Measurements from ENCODE around the gene SIPA1L3. TPM values are rescaled to one million over a fixed set of nuclear protein-coding genes. Genes with fewer than 3 reads are reported as not detected.
A peak's percentile ranks its signal among the peaks of the same experiment; 100 is the strongest.

SIPA1L3 gene
- total and polyA plus RNA-seq, 4 donors = 9.6 to 50.5 (median 27.6) TPM

DNA sequence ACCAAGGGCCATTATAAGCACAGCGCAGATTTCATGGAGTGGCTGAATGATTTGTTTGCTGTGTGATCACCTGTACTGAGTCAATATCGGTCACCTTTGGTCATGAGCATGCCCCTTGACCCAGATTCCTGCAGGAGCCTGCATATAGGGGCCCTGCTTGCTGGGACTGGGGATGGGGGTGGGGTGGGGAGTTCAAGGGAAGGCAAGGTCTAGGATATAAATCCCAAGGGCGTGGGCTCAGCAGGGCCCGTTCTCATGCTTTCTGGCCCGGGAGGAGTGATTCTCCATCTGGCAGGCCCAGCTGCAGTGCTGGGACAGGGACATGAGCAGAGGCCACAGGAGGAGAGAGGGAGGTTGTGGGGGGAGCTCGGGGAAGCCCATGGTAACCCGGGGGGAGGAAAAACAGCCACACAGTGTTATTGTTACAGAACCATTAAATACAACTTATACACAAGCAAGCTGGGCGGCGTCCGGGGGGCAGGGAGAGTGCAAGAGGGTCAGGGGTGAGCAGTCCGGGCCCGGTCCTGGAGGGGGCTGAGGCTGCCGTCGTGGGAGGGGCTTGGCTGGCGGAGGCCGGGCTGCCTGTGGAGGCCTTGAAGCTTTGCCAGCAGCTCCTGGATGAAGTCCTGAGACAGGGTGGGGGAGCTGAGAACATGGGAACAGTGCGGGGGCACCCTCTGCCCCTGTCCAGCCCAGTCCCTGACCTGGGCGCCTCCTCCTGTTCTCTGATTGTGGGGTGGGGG is 344.0 kb downstream of the SIPA1L3 start:
- peaks cover 0 to 9% (median 3%) of the 10 kb centered on the region in 4 donors for H3K36me3 ChIP-seq (ENCODE audit: control insufficient read depth in 4 of 4, insufficient read depth in 4 of 4, low read length in 4 of 4)
- TF ChIP-seq, protein P1, sequence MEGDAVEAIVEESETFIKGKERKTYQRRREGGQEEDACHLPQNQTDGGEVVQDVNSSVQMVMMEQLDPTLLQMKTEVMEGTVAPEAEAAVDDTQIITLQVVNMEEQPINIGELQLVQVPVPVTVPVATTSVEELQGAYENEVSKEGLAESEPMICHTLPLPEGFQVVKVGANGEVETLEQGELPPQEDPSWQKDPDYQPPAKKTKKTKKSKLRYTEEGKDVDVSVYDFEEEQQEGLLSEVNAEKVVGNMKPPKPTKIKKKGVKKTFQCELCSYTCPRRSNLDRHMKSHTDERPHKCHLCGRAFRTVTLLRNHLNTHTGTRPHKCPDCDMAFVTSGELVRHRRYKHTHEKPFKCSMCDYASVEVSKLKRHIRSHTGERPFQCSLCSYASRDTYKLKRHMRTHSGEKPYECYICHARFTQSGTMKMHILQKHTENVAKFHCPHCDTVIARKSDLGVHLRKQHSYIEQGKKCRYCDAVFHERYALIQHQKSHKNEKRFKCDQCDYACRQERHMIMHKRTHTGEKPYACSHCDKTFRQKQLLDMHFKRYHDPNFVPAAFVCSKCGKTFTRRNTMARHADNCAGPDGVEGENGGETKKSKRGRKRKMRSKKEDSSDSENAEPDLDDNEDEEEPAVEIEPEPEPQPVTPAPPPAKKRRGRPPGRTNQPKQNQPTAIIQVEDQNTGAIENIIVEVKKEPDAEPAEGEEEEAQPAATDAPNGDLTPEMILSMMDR (IDR thresholded peaks at IDR 0.05; ENCODE audit: control extremely low read depth, extremely low read depth) = no peak
- ATAC-seq (ENCODE audit: insufficient read depth, low FRiP score) (no peak), DNase-seq (peak; percentile 90 to 91 (median 91))
- no peak overlapping the region for H3K4me3 ChIP-seq
- WGBS, 2 donors = 32 to 62% methylated on average over 18 of the region's 18 CpGs
- peaks cover 0 to 46% (median 20%) of the 10 kb centered on the region in 5 donors for H3K4me1 ChIP-seq (ENCODE audit: control insufficient read depth in 5 of 5, insufficient read depth in 5 of 5, low read length in 5 of 5)
- no peaks in the 10 kb centered on the region for H3K27me3 ChIP-seq (ENCODE audit: control insufficient read depth in 3 of 3, insufficient read depth in 3 of 3, low read length in 2 of 3)
- no peak overlapping the region for H3K9ac ChIP-seq (ENCODE audit: insufficient read depth in 1 of 2, low read length in 2 of 2)
- H3K9me3 ChIP-seq (ENCODE audit: control insufficient read depth in 4 of 4, insufficient read depth in 3 of 4, low read length in 3 of 4) = no peaks in the 10 kb centered on the region
- peak overlapping the region; percentile 48 to 83 for H3K27ac ChIP-seq (ENCODE audit: low read depth in 1 of 2, low read length in 1 of 2)

DNA sequence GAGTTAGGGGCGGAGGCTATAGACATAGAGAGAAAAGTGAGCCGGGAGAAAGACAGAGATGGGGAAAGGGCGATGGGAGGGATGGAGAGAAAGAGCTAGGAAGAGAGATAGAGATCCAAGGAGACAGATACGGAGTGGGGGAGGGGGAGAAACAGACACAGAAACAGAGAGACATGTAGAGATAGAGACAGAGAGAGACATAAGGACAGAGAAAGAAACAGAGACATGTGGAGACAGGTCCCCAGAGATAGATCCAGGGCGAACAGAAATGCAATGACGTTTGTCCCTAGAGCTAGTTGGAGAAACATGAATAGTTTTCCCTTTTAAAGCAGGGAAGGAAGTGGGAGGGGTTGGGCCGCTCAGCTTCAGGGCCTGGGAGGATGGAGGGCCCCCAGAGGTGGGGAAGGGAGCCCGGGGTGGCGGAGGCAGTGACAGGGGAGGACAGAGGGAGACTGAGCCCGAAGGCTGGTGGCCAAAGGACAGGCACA is 344.6 kb downstream of the SIPA1L3 start:
- Histone ChIP-seq H3K27ac (ENCODE audit: low read depth in 1 of 2, low read length in 1 of 2) (peak overlapping the region; percentile 55 to 83), H3K4me3 (no peak overlapping the region), H3K9me3 (ENCODE audit: control insufficient read depth in 4 of 4, insufficient read depth in 3 of 4, low read length in 3 of 4) (no peaks in the 10 kb centered on the region), H3K36me3 (ENCODE audit: control insufficient read depth in 4 of 4, insufficient read depth in 4 of 4, low read length in 4 of 4) (peaks cover 0 to 9% (median 3%) of the 10 kb centered on the region in 4 donors), H3K9ac (ENCODE audit: insufficient read depth in 1 of 2, low read length in 2 of 2) (no peak overlapping the region), H3K27me3 (ENCODE audit: control insufficient read depth in 3 of 3, insufficient read depth in 3 of 3, low read length in 2 of 3) (no peaks in the 10 kb centered on the region), H3K4me1 (ENCODE audit: control insufficient read depth in 5 of 5, insufficient read depth in 5 of 5, low read length in 5 of 5) (peaks cover 0 to 46% (median 20%) of the 10 kb centered on the region in 5 donors)
- peak in 2 of 3 donors; percentile 41 to 78 for DNase-seq
- no peak for ATAC-seq (ENCODE audit: insufficient read depth, low FRiP score)
- WGBS, 2 donors = 23% methylated on average over 10 of the region's 10 CpGs
- TF ChIP-seq, protein P1 (IDR thresholded peaks at IDR 0.05; ENCODE audit: control extremely low read depth, extremely low read depth) = no peak

DNA sequence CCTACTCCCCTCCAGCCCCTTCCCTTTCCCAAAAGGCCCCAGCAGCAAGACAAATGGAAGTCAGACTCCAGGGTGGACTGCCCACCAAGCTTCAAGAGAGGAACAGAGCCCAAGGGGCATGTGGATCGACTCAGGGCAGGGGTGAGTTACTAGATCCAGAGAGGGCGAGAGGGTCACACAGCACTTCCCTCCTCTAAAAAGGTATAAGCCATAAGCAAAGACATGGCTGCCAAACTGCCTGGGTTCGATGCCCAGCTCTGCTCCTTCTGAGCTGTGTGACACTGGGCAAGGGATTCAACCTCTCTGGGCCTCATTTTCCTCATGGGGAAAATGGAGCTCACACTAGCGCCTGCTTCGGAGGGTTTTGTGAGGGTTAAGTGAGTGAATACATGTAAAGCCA is 345.4 kb downstream of the SIPA1L3 start:
- peak overlapping the region; percentile 81 to 83 for H3K27ac ChIP-seq (ENCODE audit: low read depth in 1 of 2, low read length in 1 of 2)
- ATAC-seq (ENCODE audit: insufficient read depth, low FRiP score) (no peak), DNase-seq (peak in 1 of 3 donors; percentile 30)
- H3K9ac ChIP-seq (ENCODE audit: insufficient read depth in 1 of 2, low read length in 2 of 2) = peak overlapping the region in 1 of 2 donors; percentile 72
- WGBS, 2 donors = 80 to 93% methylated on average over 5 of the region's 5 CpGs
- H3K4me1 ChIP-seq (ENCODE audit: control insufficient read depth in 5 of 5, insufficient read depth in 5 of 5, low read length in 5 of 5) = peaks cover 0 to 46% (median 20%) of the 10 kb centered on the region in 5 donors
- H3K9me3 ChIP-seq (ENCODE audit: control insufficient read depth in 4 of 4, insufficient read depth in 3 of 4, low read length in 3 of 4) = no peaks in the 10 kb centered on the region
- peaks cover 0 to 9% (median 3%) of the 10 kb centered on the region in 4 donors for H3K36me3 ChIP-seq (ENCODE audit: control insufficient read depth in 4 of 4, insufficient read depth in 4 of 4, low read length in 4 of 4)
- H3K4me3 ChIP-seq = no peak overlapping the region
- H3K27me3 ChIP-seq (ENCODE audit: control insufficient read depth in 3 of 3, insufficient read depth in 3 of 3, low read length in 2 of 3) = peaks cover 0 to 3% (median 0%) of the 10 kb centered on the region in 3 donors
- TF ChIP-seq, protein P1 (IDR thresholded peaks at IDR 0.05; ENCODE audit: control extremely low read depth, extremely low read depth) = no peak

All from lung (tissue), 12 donors.